Transverse colon (tissue), 4 donors: ENCODE results near the gene GPR151. TPM values are rescaled to one million over a fixed set of nuclear protein-coding genes. Genes with fewer than 3 reads are reported as not detected.

Experiments used
- DNase-seq: peaks from one replicate; pipeline ENCODE4 v3.0.0-alpha.2; 2019
- H3K27ac ChIP-seq, 4 donors: fragments of 200-600 bp; sonication (generic); 2 replicates each; pipeline ENCODE4 v1.5.1; 2016 to 2018; ENCODE audit warnings: inconsistent platforms in 4 of 4
- H3K27me3 ChIP-seq: fragments of 200-600 bp; sonication (generic); 2 replicates; pipeline ENCODE4 v1.5.1; 2017; ENCODE audit warnings: inconsistent platforms
- H3K36me3 ChIP-seq, 4 donors: fragments of 200-600 bp; sonication (generic); 2 replicates each; pipeline ENCODE4 v1.5.1; 2017 to 2019; ENCODE audit warnings: inconsistent platforms in 4 of 4
- H3K4me1 ChIP-seq, 4 donors: fragments of 200-600 bp; sonication (generic); 2 replicates each; pipeline ENCODE4 v1.5.1; 2017 to 2020; ENCODE audit warnings: inconsistent platforms in 4 of 4
- H3K4me3 ChIP-seq, 4 donors: fragments of 200-600 bp; sonication (generic); 1 replicate in 1 of 4; 2 replicates in 3 of 4; pipeline versions ENCODE4 v1.5.1 to v1.6.1; 2017 to 2019; ENCODE audit warnings: inconsistent platforms in 4 of 4
- H3K9me3 ChIP-seq, 2 donors: fragments of 200-600 bp; sonication (generic); 2 replicates each; pipeline ENCODE4 v1.5.1; 2017 to 2019; ENCODE audit warnings: inconsistent platforms in 2 of 2
- EP300 ChIP-seq: sonication (generic); formaldehyde crosslinking; IDR thresholded peaks from one replicate; pipeline ENCODE4 v1.6.1; 2017; ENCODE audit warnings: antibody characterized with exemption, low read depth
- POLR2A ChIP-seq: fragments of 450-650 bp; IDR thresholded peaks from one replicate; pipeline ENCODE4 v1.6.1; 2016; ENCODE audit warnings: antibody characterized with exemption, mild to moderate bottlenecking, moderate library complexity
- POLR2AphosphoS5 ChIP-seq, 3 donors: sonication (generic); formaldehyde crosslinking; IDR thresholded peaks; one replicate each; pipeline ENCODE4 v1.6.1; 2016; ENCODE audit warnings: antibody characterized with exemption in 3 of 3
- WGBS, 2 donors: methylation state at CpG; one replicate each; pipeline ENCODE4 v1.1.5; 2018; ENCODE audit warnings: low coverage in 1 of 2; 5-methylcytosine and 5-hydroxymethylcytosine counted together
- in situ Hi-C, 4 donors: fragments of 200-750 bp; cut with MboI; loops; one replicate each; pipeline versions ENCODE4 v1.15.0 to v1.15.1; 2017; ENCODE audit warnings: low sequenced_read_pairs in 3 of 4, low pct_ligation_motif_present in 1 of 4, low pct_unique_long_range_greater_than_20kb in 1 of 4
- intact Hi-C: fragments of 100-400 bp; cut with DNase I; formaldehyde crosslinking; loops from one replicate; pipeline ENCODE4 v1.15.1; 2023; ENCODE audit warnings: low total_unique reads
- total RNA-seq, 4 donors: library from RNA; depleted of rRNA; stranded (reverse); fragments of >200 nt; gene quantifications; one replicate each; pipeline ENCODE4 v1.1.0, GENCODE V29; 2016
- TF ChIP-seq, protein P1 (sequence below), 5 experiments: fragments of 200-600 bp in 3 of 5; fragments of 450-650 bp in 2 of 5; sonication (generic) in 3 of 5; IDR thresholded peaks; 1 replicate in 2 of 5; 2 replicates in 3 of 5; pipeline ENCODE4 v1.5.1; 2016 to 2017; ENCODE audit warnings: antibody characterized with exemption in 5 of 5, inconsistent platforms in 3 of 5, mild to moderate bottlenecking in 2 of 5, moderate library complexity in 1 of 5

GPR151 gene
- total RNA-seq, 4 donors from 2014 or later, result not detected

DNA sequence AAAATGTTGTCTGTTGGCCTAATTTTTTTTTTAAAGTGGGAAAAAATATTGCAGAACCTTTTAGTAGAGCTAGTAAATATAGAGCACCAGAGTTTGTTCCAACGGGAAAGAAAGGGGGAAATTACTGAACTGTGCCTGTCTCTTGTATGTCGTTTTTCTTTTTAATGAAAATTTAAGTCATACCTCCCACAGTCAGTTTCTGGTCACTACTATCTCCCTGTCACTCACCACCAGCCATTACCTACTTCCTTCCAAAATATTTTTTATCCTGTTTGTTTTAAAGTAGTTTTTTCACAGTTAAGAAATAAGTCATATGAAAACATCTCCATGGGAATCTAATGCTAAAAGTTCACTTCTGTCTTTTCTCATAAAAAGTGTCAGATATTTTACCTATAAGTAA, 21.3 kb downstream of the GPR151 start:
- Histone ChIP-seq H3K36me3 (peaks cover 0 to 24% (median 11%) of the 10 kb centered on the region in 4 donors), H3K27ac (no peak overlapping the region), H3K9me3 (no peaks in the 10 kb centered on the region), H3K4me3 (no peak overlapping the region), H3K27me3 (no peaks in the 10 kb centered on the region), H3K4me1 (no peaks in the 10 kb centered on the region)
- in situ Hi-C loops (no loop called here), intact Hi-C loops (no loop called here)
- TF ChIP-seq EP300 (no peak), POLR2A (no peak), POLR2AphosphoS5 (IDR thresholded peaks at IDR 0.05) (no peak)
- TF ChIP-seq, protein P1, sequence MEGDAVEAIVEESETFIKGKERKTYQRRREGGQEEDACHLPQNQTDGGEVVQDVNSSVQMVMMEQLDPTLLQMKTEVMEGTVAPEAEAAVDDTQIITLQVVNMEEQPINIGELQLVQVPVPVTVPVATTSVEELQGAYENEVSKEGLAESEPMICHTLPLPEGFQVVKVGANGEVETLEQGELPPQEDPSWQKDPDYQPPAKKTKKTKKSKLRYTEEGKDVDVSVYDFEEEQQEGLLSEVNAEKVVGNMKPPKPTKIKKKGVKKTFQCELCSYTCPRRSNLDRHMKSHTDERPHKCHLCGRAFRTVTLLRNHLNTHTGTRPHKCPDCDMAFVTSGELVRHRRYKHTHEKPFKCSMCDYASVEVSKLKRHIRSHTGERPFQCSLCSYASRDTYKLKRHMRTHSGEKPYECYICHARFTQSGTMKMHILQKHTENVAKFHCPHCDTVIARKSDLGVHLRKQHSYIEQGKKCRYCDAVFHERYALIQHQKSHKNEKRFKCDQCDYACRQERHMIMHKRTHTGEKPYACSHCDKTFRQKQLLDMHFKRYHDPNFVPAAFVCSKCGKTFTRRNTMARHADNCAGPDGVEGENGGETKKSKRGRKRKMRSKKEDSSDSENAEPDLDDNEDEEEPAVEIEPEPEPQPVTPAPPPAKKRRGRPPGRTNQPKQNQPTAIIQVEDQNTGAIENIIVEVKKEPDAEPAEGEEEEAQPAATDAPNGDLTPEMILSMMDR (IDR thresholded peaks at IDR 0.05), result no peak
- 72 to 76% methylated on average over 2 of the region's 2 CpGs for WGBS, 2 donors
- DNase-seq, result no peak

DNA sequence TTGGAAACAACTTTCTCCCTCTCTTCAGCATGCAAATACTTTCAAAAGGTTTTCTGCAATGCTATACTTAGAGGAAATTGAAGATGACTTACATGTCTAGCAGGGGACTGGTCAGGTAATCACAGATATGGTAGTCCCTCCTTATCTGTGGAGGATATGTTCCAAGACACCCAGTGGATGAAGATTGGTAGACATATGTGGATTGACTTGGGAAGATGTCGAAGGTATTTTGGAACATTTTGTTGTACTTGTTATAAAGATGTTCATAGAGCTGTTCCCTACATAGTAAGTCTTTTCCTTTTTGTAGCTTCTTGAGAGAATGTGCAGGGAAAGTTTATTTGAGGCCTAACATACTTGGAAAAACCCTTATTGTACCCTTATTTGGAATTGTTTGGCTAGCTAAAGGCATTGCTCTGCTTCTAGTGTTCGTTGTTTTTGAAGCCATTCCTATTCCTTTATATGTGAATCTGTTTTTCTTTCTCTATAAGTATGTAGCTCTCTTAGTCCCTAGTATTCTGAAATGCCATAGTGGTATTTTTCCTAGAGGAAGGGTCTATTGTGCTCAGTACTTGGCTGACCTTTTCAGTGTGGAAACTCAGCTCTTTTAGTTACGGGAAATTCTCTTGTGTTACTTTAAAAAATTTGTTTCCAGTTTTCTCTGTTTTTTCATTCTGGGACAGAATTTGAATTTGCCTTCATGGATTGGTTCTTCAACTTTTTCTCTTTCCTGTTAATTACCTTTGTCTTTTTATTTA, 25.7 kb downstream of the GPR151 start:
- H3K9me3 ChIP-seq, result no peaks in the 10 kb centered on the region
- H3K27ac ChIP-seq, result no peak overlapping the region
- TF ChIP-seq POLR2A (no peak), POLR2AphosphoS5 (IDR thresholded peaks at IDR 0.05) (no peak), EP300 (no peak)
- TF ChIP-seq, protein P1 (IDR thresholded peaks at IDR 0.05), result no peak
- DNase-seq, result no peak
- in situ Hi-C loops (no loop called here), intact Hi-C loops (no loop called here)
- H3K36me3 ChIP-seq, result peaks cover 0 to 33% (median 6%) of the 10 kb centered on the region in 4 donors
- 85 to 87% methylated on average over 3 of the region's 3 CpGs for WGBS, 2 donors
- peaks cover 0 to 2% (median 0%) of the 10 kb centered on the region in 4 donors for H3K4me1 ChIP-seq
- no peak overlapping the region for H3K4me3 ChIP-seq
- H3K27me3 ChIP-seq, result no peaks in the 10 kb centered on the region

DNA sequence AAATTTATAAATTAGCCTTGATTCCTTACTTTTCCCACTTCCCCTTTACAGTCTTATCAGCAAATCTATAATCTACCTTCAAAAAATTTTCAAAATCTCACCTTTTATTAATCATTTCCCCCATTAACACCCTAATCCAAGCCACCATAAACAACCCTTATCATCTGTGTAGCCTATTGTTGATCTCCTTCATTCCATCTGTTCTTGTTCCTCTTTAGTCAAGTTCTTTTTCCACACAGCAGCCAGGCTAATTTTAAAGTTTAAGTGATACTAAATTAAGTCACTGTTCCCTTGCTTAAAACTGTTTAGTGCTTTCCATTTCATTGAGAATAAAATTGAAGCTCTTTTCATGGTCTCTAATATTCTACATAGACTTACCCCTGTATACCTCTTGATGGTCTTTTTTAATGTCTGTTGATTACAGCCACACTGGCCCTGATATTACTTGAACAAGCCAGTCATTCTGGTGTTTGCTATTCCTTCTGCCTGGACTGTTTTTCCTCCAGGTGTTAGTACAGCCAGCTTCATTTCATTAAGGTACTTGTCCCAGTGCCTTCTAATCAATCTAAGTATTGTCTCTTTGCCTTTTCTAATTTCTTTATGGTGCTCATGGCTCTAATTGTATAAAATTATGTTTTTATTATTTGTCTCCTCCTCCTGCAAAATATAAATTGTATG, 31.1 kb downstream of the GPR151 start:
- no peak overlapping the region for H3K27ac ChIP-seq
- in situ Hi-C loops, result no loop called here
- peaks cover 0 to 10% (median 0%) of the 10 kb centered on the region in 4 donors for H3K4me1 ChIP-seq
- H3K4me3 ChIP-seq, result no peak overlapping the region
- TF ChIP-seq, protein P1 (IDR thresholded peaks at IDR 0.05), result no peak
- TF ChIP-seq POLR2AphosphoS5 (IDR thresholded peaks at IDR 0.05) (no peak), POLR2A (no peak), EP300 (no peak)
- no peaks in the 10 kb centered on the region for H3K27me3 ChIP-seq
- peaks cover 0 to 57% (median 11%) of the 10 kb centered on the region in 4 donors for H3K36me3 ChIP-seq
- intact Hi-C loops, result no loop called here
- DNase-seq, result no peak
- H3K9me3 ChIP-seq, result no peaks in the 10 kb centered on the region

DNA sequence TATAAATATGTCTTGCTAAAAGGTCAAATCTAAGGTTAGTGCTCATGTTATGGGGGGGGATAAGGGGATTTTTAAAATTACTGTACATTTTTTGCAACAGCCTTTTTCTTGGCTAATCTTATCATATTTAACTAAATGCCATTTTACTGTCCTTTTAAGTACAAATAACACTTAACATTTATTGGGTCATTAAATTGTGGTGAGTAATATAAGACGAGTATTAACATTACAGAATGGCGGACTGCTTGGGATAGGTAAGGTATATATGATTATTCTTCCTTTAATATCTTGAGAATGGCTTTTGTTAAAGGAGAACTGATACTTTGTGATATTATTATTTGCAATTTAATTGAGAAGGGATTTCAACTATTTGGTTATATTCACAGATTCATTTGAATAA, 33.2 kb downstream of the GPR151 start:
- H3K9me3 ChIP-seq, result no peaks in the 10 kb centered on the region
- no peak for DNase-seq
- no peaks in the 10 kb centered on the region for H3K27me3 ChIP-seq
- peaks cover 0 to 45% (median 15%) of the 10 kb centered on the region in 4 donors for H3K36me3 ChIP-seq
- WGBS, 2 donors, result 87 to 89% methylated on average over 2 of the region's 2 CpGs
- peaks cover 0 to 10% (median 0%) of the 10 kb centered on the region in 4 donors for H3K4me1 ChIP-seq
- H3K27ac ChIP-seq, result no peak overlapping the region
- intact Hi-C loops, result no loop called here
- TF ChIP-seq, protein P1 (IDR thresholded peaks at IDR 0.05), result no peak
- TF ChIP-seq POLR2A, result no peak
- no peak for TF ChIP-seq EP300
- TF ChIP-seq POLR2AphosphoS5 (IDR thresholded peaks at IDR 0.05), result no peak
- H3K4me3 ChIP-seq, result no peak overlapping the region
- in situ Hi-C loops, result no loop called here
